ENCODE measurements around the gene CTR9.
A peak's percentile ranks its signal among the peaks of the same experiment; 100 is the strongest.

Gene CTR9

DNA sequence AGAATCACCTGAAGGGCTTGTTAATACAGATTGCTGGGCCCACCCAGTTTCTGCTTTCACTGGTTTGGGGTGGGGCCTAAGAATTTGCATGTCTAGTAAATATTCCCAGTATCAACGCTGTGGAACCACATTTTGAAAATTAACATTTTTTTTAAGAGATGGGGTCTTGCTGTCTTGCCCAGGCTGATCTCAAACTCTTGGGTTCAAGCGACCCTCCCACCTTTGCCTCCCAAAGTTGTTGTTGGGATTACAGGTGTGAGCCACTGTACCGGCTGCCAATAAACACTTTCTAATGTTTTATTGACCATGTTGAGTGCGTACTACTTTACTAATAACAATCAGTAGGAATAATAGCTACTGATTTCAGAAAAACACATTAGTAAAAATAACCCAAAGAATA is 55.2 kb downstream of the CTR9 start:
- no peaks in the 10 kb centered on the region for H3K27me3 ChIP-seq (ENCODE audit: insufficient read depth, low read length, poor library complexity)
- peak overlapping the region; percentile 100; the same call in 1 of the 2 replicates for H3K9ac ChIP-seq (ENCODE audit: low read depth, low read length)
- H3K36me3 ChIP-seq (ENCODE audit: insufficient read depth, low read length) = peaks cover 71% of the 10 kb centered on the region
- H3K9me3 ChIP-seq (ENCODE audit: insufficient read depth, low read length, severe bottlenecking) = no peaks in the 10 kb centered on the region
- H3K4me1 ChIP-seq (ENCODE audit: insufficient read depth, low read length) = peaks cover 61% of the 10 kb centered on the region
- H2AFZ ChIP-seq (ENCODE audit: low read depth, low read length) = no peak overlapping the region
- ATAC-seq (ENCODE audit: insufficient read depth, low read depth) (no peak), DNase-seq (no peak)
- no peak overlapping the region for H3K27ac ChIP-seq (ENCODE audit: low read length)
- H3K4me3 ChIP-seq (ENCODE audit: low read depth in 1 of 2, low read length in 2 of 2) = peak overlapping the region in 1 of 2 experiments; percentile 92; a peak in 3 of 4 replicates
- peaks cover 61% of the 10 kb centered on the region for H3K79me2 ChIP-seq (ENCODE audit: insufficient read depth, low read length)
- TF ChIP-seq, protein P1, sequence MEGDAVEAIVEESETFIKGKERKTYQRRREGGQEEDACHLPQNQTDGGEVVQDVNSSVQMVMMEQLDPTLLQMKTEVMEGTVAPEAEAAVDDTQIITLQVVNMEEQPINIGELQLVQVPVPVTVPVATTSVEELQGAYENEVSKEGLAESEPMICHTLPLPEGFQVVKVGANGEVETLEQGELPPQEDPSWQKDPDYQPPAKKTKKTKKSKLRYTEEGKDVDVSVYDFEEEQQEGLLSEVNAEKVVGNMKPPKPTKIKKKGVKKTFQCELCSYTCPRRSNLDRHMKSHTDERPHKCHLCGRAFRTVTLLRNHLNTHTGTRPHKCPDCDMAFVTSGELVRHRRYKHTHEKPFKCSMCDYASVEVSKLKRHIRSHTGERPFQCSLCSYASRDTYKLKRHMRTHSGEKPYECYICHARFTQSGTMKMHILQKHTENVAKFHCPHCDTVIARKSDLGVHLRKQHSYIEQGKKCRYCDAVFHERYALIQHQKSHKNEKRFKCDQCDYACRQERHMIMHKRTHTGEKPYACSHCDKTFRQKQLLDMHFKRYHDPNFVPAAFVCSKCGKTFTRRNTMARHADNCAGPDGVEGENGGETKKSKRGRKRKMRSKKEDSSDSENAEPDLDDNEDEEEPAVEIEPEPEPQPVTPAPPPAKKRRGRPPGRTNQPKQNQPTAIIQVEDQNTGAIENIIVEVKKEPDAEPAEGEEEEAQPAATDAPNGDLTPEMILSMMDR (IDR thresholded peaks at IDR 0.05; ENCODE audit: borderline replicate concordance, extremely low read depth, low read length, poor library complexity, severe bottlenecking) = no peak
- no peak for TF ChIP-seq EZH2 (IDR thresholded peaks at IDR 0.05; ENCODE audit: borderline replicate concordance, low read depth, low read length, severe bottlenecking)
- H3K4me2 ChIP-seq (ENCODE audit: insufficient read depth, low read length) = peak overlapping the region; percentile 76
- peaks cover 38% of the 10 kb centered on the region; the same call in 1 of the 2 replicates for H4K20me1 ChIP-seq (ENCODE audit: insufficient read depth, low read length)

DNA sequence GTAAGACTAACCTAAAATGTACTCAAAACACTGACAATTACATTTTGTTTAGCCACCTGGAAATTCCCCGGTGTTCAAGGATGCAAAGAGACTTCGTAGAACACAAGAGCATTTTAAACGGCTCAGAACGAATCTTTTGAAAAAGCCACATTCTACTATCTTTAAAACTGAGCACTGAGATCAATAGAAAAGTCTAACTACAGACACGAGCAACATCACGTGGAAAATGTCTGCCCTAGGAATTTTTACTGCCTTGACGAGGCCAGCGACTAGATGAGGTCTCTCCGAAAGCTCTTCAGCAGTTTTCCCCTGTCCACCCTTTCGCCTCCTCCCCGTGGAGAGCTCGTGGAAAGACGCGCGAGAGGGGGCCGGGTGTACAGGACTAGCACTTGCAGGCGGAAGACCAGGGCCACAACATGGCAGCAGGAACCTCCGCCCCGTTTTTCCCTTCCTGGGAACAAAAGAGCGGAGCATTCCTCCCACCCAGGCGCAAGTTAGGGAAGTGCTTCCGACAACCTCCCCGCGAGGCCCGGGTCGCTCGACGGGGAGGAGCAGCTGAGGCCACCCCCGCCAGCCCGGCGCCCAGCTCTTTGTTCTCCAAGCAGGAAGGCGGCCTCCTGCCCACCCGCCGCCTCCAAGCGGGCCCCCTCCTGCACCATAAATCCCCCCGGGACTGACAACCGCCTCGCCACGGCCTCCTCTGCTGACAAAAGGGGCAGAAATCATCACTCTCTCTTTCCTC is 56.6 kb downstream of the CTR9 start:
- Histone ChIP-seq H3K79me2 (ENCODE audit: insufficient read depth, low read length) (peaks cover 55% of the 10 kb centered on the region), H3K4me3 (ENCODE audit: low read depth in 1 of 2, low read length in 2 of 2) (peak overlapping the region; percentile 80 to 92), H4K20me1 (ENCODE audit: insufficient read depth, low read length) (peaks cover 34% of the 10 kb centered on the region; the same call in 1 of the 2 replicates), H3K27ac (ENCODE audit: low read length) (peak overlapping the region; percentile 99), H3K36me3 (ENCODE audit: insufficient read depth, low read length) (peaks cover 56% of the 10 kb centered on the region), H3K9ac (ENCODE audit: low read depth, low read length) (peak overlapping the region; percentile 100), H3K9me3 (ENCODE audit: insufficient read depth, low read length, severe bottlenecking) (no peaks in the 10 kb centered on the region), H3K4me1 (ENCODE audit: insufficient read depth, low read length) (peaks cover 57% of the 10 kb centered on the region), H3K27me3 (ENCODE audit: insufficient read depth, low read length, poor library complexity) (no peaks in the 10 kb centered on the region), H3K4me2 (ENCODE audit: insufficient read depth, low read length) (peak overlapping the region; percentile 76), H2AFZ (ENCODE audit: low read depth, low read length) (peak overlapping the region; percentile 84)
- ATAC-seq (ENCODE audit: insufficient read depth, low read depth) = peak; percentile 8; the same call in 2 of the 3 replicates
- TF ChIP-seq, protein P1 (IDR thresholded peaks at IDR 0.05; ENCODE audit: borderline replicate concordance, extremely low read depth, low read length, poor library complexity, severe bottlenecking) = no peak
- no peak for TF ChIP-seq EZH2 (IDR thresholded peaks at IDR 0.05; ENCODE audit: borderline replicate concordance, low read depth, low read length, severe bottlenecking)
- DNase-seq = peak; percentile 69

DNA sequence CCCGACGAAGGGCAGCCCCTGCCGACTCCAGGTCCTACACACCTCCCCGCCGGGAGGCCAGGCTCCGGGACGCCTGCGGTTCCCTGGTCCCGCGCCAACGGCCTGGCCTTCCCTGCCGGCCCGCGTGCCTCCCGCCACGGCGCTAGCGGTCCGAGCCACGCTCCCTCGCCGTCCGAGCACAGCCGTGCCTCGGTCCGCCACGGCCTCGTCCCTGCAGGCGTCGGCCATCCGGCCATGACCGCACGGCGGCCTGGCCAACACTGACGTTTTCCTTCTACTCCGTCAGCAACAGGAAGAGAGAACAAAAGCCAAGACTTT is 57.1 kb downstream of the CTR9 start:
- no peak for TF ChIP-seq EZH2 (IDR thresholded peaks at IDR 0.05; ENCODE audit: borderline replicate concordance, low read depth, low read length, severe bottlenecking)
- TF ChIP-seq, protein P1 (IDR thresholded peaks at IDR 0.05; ENCODE audit: borderline replicate concordance, extremely low read depth, low read length, poor library complexity, severe bottlenecking) = no peak
- Histone ChIP-seq H3K9ac (ENCODE audit: low read depth, low read length) (peak overlapping the region; percentile 100), H4K20me1 (ENCODE audit: insufficient read depth, low read length) (peaks cover 34% of the 10 kb centered on the region; the same call in 1 of the 2 replicates), H3K27me3 (ENCODE audit: insufficient read depth, low read length, poor library complexity) (no peaks in the 10 kb centered on the region), H3K4me3 (ENCODE audit: low read depth in 1 of 2, low read length in 2 of 2) (peak overlapping the region; percentile 80 to 92), H3K79me2 (ENCODE audit: insufficient read depth, low read length) (peaks cover 55% of the 10 kb centered on the region), H3K27ac (ENCODE audit: low read length) (peak overlapping the region; percentile 99), H2AFZ (ENCODE audit: low read depth, low read length) (peak overlapping the region; percentile 84), H3K9me3 (ENCODE audit: insufficient read depth, low read length, severe bottlenecking) (no peaks in the 10 kb centered on the region), H3K4me1 (ENCODE audit: insufficient read depth, low read length) (peaks cover 55% of the 10 kb centered on the region), H3K4me2 (ENCODE audit: insufficient read depth, low read length) (peak overlapping the region; percentile 76), H3K36me3 (ENCODE audit: insufficient read depth, low read length) (peaks cover 51% of the 10 kb centered on the region)
- DNase-seq = no peak
- no peak for ATAC-seq (ENCODE audit: insufficient read depth, low read depth)

Measured in DND-41 (cell line).